Stimulated activated CD8-positive, alpha-beta memory T cell treated with anti-CD3 and anti-CD28 coated beads, Interleukin-12 subunit alpha, Interleukin-12 subunit beta, amount 100 ng/mL, for 4 hours (primary cell): ENCODE data around the gene TP73.

Source experiments
- DNase-seq: peaks from one replicate; pipeline ENCODE4 v3.0.0-alpha.2; 2020; ENCODE audit warnings: low read depth

The TP73 gene

GRCh38 chr1:3708791-3709190 is 56.5 kb downstream of the TP73 start:
- no peak for DNase-seq

- DNase-seq, result no peak
Measured at GRCh38 chr1:3710251-3710650, 57.9 kb downstream of the TP73 start.

GRCh38 chr1:3711381-3711779 is 59.1 kb downstream of the TP73 start:
- no peak for DNase-seq

GRCh38 chr1:3711780-3712451 is 59.6 kb downstream of the TP73 start:
- DNase-seq, result no peak

- DNase-seq, result no peak
Measured at GRCh38 chr1:3712573-3713535, 60.5 kb downstream of the TP73 start.

GRCh38 chr1:3713840-3714239 is 61.5 kb downstream of the TP73 start:
- no peak for DNase-seq

- DNase-seq, result no peak
Measured at GRCh38 chr1:3714284-3714741, 62.0 kb downstream of the TP73 start.

GRCh38 chr1:3714814-3715213 is 62.5 kb downstream of the TP73 start:
- no peak for DNase-seq

- no peak for DNase-seq
Measured at GRCh38 chr1:3716351-3716750, 64.0 kb downstream of the TP73 start.

- no peak for DNase-seq
Measured at GRCh38 chr1:3717041-3717714, 64.9 kb downstream of the TP73 start.

GRCh38 chr1:3717715-3718601 is 65.6 kb downstream of the TP73 start:
- DNase-seq, result no peak

GRCh38 chr1:3718764-3719163 is 66.4 kb downstream of the TP73 start:
- no peak for DNase-seq

GRCh38 chr1:3721955-3722465 is 69.7 kb downstream of the TP73 start:
- no peak for DNase-seq

GRCh38 chr1:3722846-3723245 is 70.5 kb downstream of the TP73 start:
- DNase-seq, result no peak

GRCh38 chr1:3724416-3725030 is 72.2 kb downstream of the TP73 start:
- DNase-seq, result peak; percentile 51

GRCh38 chr1:3725366-3725765 is 73.0 kb downstream of the TP73 start:
- no peak for DNase-seq

- DNase-seq, result no peak
Measured at GRCh38 chr1:3727042-3727824, 74.9 kb downstream of the TP73 start.

GRCh38 chr1:3727825-3728776 is 75.8 kb downstream of the TP73 start:
- DNase-seq, result no peak
